ENCODE measurements around the gene CCR8. TPM values are rescaled to one million over a fixed set of nuclear protein-coding genes. Genes with fewer than 3 reads are reported as not detected.

Gene CCR8
- total RNA-seq, 1 donor from 2014 or later, result not detected

DNA sequence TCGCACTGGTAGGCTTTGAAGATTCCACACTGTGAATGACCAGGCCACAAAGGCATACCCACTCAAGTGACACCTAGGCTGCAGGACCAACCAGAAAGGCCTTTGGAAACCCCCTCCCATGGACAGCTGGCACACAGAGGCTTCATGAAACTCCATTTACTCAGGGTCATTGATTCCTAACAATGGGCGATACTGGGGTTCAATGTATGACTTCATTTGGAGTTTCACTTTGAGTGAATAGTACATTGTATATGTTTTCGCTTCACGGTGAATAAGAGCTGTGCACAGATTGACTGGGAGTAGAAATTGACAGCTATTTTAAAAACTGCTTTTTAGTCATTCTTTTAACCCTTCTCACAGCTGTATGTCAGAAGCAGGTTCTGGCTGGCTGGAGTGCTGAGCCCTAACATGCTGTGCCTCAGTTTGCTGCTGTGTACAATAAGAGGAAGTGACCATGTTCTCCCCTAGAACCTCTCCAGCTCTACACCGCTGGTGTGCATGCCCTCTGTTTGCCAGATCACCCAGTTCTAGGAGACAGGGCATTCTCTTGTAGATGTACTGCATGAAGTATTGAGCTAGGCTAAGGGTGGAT, 34.2 kb upstream of the CCR8 start:
- no peak for DNase-seq (ENCODE audit: low read depth, low spot score)
- TF ChIP-seq, protein P1, sequence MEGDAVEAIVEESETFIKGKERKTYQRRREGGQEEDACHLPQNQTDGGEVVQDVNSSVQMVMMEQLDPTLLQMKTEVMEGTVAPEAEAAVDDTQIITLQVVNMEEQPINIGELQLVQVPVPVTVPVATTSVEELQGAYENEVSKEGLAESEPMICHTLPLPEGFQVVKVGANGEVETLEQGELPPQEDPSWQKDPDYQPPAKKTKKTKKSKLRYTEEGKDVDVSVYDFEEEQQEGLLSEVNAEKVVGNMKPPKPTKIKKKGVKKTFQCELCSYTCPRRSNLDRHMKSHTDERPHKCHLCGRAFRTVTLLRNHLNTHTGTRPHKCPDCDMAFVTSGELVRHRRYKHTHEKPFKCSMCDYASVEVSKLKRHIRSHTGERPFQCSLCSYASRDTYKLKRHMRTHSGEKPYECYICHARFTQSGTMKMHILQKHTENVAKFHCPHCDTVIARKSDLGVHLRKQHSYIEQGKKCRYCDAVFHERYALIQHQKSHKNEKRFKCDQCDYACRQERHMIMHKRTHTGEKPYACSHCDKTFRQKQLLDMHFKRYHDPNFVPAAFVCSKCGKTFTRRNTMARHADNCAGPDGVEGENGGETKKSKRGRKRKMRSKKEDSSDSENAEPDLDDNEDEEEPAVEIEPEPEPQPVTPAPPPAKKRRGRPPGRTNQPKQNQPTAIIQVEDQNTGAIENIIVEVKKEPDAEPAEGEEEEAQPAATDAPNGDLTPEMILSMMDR (conservative IDR thresholded peaks at IDR 0.05), result no peak
- H3K27me3 Mint-ChIP-seq (ENCODE audit: low read depth), result peaks cover 9% of the 10 kb centered on the region
- H3K36me3 Mint-ChIP-seq (ENCODE audit: low read depth), result peaks cover 2% of the 10 kb centered on the region
- H3K4me1 Mint-ChIP-seq, result peaks cover 17% of the 10 kb centered on the region
- no peak overlapping the region for H3K4me3 Mint-ChIP-seq
- peaks cover 4% of the 10 kb centered on the region for H3K9me3 Mint-ChIP-seq
- H3K27ac Mint-ChIP-seq (ENCODE audit: unreplicated experiment), result peak overlapping the region; percentile 93

DNA sequence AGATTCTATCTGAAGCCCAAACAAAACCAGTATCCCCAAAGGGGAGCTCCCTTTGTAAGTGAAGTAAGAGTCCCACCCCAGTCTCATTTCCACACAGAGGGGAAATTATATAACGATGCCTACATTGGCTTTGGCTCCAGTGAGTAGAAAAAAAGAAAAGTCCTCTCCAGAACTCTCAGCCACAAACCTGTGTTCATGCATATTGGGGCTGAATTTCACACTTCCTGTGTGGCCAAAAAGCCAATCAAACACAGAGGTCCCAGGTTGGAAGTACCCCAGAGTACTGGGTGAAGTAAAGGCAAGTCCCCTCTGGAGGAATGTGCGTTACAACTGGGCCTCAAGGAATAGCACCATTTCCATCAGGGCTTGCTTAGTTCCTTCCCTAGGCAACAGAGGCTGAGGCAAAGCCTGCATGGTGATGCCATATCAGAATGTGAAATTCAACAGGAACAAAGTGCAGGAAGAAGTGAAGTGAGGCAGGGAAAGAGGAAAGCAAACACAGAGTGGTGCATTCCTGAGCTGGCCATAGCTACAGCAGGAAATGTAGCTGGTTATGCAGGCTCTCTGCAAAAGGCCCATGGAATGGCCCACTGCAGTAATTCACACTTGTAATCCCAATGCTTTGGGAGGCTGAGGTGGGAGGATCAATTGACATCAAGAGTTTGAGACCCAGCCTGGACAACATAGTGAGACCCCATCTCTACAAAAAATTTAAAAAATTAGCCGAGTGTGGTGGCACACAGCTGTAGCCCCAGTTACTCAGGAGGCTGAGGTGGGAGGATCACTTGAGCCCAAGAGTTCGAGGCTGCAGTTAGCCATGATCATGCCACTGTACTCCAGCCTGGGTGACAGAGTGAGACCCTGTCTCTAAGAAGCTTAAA, 33.1 kb upstream of the CCR8 start:
- peaks cover 8% of the 10 kb centered on the region for H3K9me3 Mint-ChIP-seq
- peak overlapping the region; percentile 57 for H3K27ac Mint-ChIP-seq (ENCODE audit: unreplicated experiment)
- DNase-seq (ENCODE audit: low read depth, low spot score), result no peak
- H3K4me1 Mint-ChIP-seq, result peaks cover 17% of the 10 kb centered on the region
- no peak overlapping the region for H3K4me3 Mint-ChIP-seq
- TF ChIP-seq, protein P1 (conservative IDR thresholded peaks at IDR 0.05), result no peak
- peaks cover 2% of the 10 kb centered on the region for H3K36me3 Mint-ChIP-seq (ENCODE audit: low read depth)
- peaks cover 14% of the 10 kb centered on the region for H3K27me3 Mint-ChIP-seq (ENCODE audit: low read depth)

DNA sequence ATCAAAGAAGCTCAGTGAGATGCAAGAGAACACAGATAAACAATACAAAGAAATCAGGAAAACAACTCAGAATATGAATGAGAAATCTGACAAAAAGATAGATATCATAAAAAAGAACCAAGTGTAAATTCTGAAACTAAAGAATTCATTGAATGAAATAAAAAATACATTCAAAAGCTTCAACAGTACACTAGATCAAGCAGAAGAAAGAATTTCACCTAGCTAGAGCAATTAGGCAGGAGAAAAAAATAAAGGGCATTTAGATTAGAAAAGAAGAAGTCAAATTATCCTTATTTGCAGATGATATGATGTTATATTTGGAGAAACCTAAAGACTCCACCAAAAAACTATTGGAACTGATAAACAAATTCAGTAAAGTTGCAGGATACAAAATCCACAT, 30.2 kb upstream of the CCR8 start:
- H3K4me1 Mint-ChIP-seq, result peaks cover 16% of the 10 kb centered on the region
- DNase-seq (ENCODE audit: low read depth, low spot score), result no peak
- peaks cover 2% of the 10 kb centered on the region for H3K36me3 Mint-ChIP-seq (ENCODE audit: low read depth)
- H3K9me3 Mint-ChIP-seq, result peaks cover 11% of the 10 kb centered on the region
- TF ChIP-seq, protein P1 (conservative IDR thresholded peaks at IDR 0.05), result no peak
- H3K4me3 Mint-ChIP-seq, result no peak overlapping the region
- H3K27ac Mint-ChIP-seq (ENCODE audit: unreplicated experiment), result no peak overlapping the region
- H3K27me3 Mint-ChIP-seq (ENCODE audit: low read depth), result peaks cover 26% of the 10 kb centered on the region

DNA sequence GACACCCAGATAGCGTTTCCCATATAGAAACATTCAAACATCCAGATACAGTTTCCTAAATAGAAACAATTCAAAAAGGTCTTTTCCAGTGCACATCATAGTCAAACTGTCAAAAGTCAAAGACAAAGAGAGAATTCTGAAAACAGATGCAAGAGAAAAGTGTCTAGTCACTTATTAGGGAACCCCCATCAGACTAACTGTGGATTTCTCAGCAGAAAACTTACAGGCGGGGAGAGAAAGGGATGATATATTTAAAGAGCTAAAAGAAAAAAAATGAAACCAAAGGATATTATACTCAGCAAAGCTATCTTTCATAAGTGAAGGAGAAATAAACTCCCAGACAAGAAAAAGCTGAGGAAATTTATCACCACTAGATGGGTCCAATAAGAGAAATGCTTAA, 27.3 kb upstream of the CCR8 start:
- H3K27me3 Mint-ChIP-seq (ENCODE audit: low read depth), result peaks cover 35% of the 10 kb centered on the region
- peaks cover 2% of the 10 kb centered on the region for H3K36me3 Mint-ChIP-seq (ENCODE audit: low read depth)
- peaks cover 11% of the 10 kb centered on the region for H3K9me3 Mint-ChIP-seq
- H3K4me3 Mint-ChIP-seq, result no peak overlapping the region
- H3K27ac Mint-ChIP-seq (ENCODE audit: unreplicated experiment), result no peak overlapping the region
- no peak for DNase-seq (ENCODE audit: low read depth, low spot score)
- H3K4me1 Mint-ChIP-seq, result peaks cover under 1% of the 10 kb centered on the region
- TF ChIP-seq, protein P1 (conservative IDR thresholded peaks at IDR 0.05), result no peak

DNA sequence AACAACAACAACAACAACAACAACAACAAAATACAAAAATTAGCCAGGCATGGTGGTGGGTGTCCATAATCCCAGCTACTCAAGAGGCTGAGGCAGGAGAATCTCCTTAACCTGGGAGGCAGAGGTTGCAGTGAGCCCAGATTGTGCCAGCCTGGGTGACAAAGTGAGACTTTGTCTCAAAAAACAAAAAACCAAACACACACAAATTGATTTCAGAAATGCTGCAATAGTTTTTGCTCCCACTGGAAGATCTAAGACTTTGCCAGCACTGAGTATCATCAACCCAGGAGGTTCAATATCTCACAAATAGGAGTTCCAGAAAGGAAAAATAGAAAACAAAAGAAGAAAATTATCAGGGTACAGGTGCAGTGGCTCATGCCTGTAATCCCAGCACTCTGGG, 16.2 kb upstream of the CCR8 start:
- Mint-ChIP-seq H3K4me3 (no peak overlapping the region), H3K9me3 (peaks cover 14% of the 10 kb centered on the region), H3K27ac (ENCODE audit: unreplicated experiment) (no peak overlapping the region), H3K27me3 (ENCODE audit: low read depth) (peaks cover 23% of the 10 kb centered on the region), H3K4me1 (no peaks in the 10 kb centered on the region), H3K36me3 (ENCODE audit: low read depth) (peaks cover 5% of the 10 kb centered on the region)
- DNase-seq (ENCODE audit: low read depth, low spot score), result no peak
- TF ChIP-seq, protein P1 (conservative IDR thresholded peaks at IDR 0.05), result no peak
